ENCODE data around the gene KDM1B.
"Not testable (repeated sequence)": the region's sequence is repeated elsewhere in the genome, so short reads cannot be mapped to it uniquely, and the experiment has no call there.

The KDM1B gene

GRCh38 chr6:18186033-18186432 is 30.8 kb downstream of the KDM1B start:
- DNase-seq (ENCODE audit: low read depth in 1 of 2, low spot score in 1 of 2) = no peak

DNA sequence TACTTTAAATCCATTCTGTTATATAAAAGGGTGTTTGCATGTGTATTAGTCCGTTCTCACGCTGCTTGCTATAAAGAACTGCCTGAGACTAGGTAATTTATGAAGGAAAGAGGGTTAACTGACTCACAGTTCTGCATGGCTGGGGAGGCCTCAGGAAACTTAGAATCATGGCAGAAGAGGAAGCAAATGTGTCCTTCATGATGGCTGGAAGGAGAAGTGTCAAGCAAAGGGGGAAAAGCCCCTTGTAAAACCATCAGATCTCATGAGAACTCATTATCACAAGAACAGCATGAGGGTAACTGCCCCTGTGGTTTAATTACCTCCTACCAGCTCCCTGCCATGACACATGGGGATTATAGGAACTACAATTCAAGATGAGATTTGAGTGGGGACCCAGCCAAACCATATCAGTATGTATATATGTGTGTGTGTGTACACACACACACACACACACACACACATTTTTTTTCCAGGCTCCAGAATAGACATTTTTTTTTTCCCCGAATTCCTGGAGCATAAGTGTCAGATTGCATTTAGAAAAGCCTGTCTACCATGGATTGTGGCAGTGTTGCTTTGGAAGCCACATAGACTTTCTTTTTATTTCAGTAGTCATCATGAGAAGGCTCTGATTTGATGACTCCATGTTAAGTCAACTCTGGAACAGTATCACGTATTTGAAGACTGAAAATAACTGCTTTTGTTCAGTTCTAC is 31.5 kb downstream of the KDM1B start:
- no peak for DNase-seq (ENCODE audit: low read depth in 1 of 2, low spot score in 1 of 2)

- DNase-seq (ENCODE audit: low read depth in 1 of 2, low spot score in 1 of 2) = no peak
These were observed 32.5 kb downstream of the KDM1B start for GRCh38 chr6:18187701-18188100.

DNA sequence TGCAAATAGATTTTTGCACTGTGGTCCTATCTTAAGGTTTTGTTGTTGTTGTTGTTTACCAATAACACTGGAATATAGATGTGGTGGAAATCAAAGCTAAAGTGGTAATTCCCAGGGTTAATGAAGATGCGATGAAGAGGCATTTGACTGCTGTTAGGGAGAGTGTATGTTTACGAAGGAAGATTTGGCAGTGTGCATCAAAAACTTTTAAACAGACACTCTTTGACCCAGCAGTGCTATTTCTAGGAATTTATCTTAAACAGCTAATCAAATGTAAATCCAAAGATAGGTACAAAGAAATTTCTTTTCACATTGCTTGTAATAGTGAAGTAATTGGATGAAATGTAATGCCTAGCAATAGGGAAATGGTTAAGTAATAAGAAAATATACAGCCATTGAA is 34.0 kb downstream of the KDM1B start:
- no peak for DNase-seq (ENCODE audit: low read depth in 1 of 2, low spot score in 1 of 2)

GRCh38 chr6:18192026-18192425 is 36.8 kb downstream of the KDM1B start:
- DNase-seq (ENCODE audit: low read depth in 1 of 2, low spot score in 1 of 2) = no peak

DNA sequence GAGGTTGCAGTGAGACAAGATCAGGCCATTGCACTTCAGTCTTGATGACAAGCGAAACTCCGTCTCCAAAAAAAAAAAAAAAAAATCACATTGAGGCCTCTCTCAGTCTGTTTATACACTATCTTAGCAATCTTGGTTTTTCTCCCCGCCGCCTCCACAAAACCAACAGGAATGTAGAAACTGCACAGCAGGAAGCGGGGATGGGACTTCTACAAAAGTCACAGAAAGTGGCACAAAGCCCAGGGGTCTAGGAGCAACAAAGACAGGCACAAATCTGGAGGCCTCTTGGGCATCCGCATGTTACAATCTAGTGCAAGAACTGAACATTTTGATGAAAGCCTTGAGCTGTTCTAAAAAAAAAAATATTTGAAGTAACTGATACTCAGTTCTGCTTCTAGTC is 48.6 kb downstream of the KDM1B start:
- no peak for DNase-seq (ENCODE audit: low read depth in 1 of 2, low spot score in 1 of 2)

GRCh38 chr6:18204691-18205090 is 49.5 kb downstream of the KDM1B start:
- no peak for DNase-seq (ENCODE audit: low read depth in 1 of 2, low spot score in 1 of 2)

DNA sequence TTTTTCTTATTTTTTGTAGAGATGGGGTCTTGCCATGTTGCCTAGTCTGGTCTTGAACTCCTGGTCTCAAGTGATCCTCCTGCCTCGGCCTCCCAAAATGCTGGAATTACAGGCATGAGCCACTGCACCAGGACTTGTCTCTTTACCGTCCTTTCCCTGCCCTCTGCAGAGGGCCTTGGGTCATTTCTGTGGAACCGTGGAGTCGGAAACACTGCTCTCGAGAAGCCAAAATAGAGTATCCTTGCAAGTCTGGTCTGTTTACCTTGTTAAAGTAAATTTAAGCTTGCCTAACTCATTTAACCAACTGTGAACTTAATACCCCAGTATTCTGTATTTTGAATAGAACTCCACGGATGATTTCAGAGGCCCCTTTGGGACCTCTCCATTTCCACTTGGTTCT is 51.4 kb downstream of the KDM1B start:
- DNase-seq (ENCODE audit: low read depth in 1 of 2, low spot score in 1 of 2) = no peak

DNA sequence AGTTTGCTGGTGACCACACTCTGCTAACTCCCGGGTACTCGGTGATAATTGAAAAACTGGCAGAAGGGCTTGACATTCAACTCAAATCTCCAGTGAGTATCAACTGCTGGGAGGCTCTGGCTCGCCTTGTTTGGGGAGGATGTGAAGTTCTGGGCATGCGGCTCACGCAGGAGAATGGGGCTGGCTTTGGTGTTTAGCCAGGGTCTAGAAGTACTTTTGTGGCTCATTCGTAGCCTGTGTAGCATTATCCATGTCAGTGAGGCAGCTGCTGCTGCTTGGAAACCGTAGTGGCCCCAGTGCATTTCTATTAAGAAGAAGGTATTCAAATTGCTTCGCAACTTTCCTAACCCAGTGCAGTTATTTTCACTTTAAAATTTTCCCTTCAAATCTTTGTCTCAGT is 52.2 kb downstream of the KDM1B start:
- no peak for DNase-seq (ENCODE audit: low read depth in 1 of 2, low spot score in 1 of 2)

GRCh38 chr6:18207949-18208348 is 52.7 kb downstream of the KDM1B start:
- no peak for DNase-seq (ENCODE audit: low read depth in 1 of 2, low spot score in 1 of 2)

GRCh38 chr6:18208778-18209177 is 53.6 kb downstream of the KDM1B start:
- not testable (repeated sequence) for DNase-seq (ENCODE audit: low read depth in 1 of 2, low spot score in 1 of 2)

DNA sequence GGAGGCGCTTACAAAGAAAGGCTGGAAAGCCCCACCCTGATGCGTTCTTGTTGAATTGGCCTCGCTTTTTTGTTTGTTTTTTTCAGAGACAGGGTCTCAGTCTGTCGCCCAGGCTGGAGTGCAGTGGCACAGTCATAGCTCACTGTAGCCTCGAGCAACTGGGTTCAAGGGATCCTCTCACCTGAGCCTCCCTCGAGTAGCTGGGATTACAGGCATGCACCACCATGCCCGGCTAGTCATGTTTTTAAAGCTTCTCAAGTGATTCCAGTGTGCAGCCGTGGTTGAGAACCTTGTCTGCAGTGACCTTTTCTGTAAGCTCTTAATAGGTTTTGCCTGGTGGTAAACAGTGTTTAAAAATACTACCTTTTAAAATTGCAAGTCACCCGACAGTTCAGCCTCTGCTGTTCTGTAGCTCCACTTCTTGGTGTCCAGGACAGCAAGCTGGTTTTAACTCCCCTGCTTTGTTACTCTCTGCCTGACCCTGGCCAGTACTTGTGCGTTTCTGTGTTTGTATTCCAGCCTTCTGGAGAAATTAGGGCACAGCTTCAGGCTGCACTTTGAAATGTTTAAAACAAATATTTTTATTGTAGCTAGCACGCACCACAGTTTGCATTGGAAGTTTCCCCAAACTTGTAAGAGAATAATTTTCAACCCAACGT is 54.4 kb downstream of the KDM1B start:
- DNase-seq (ENCODE audit: low read depth in 1 of 2, low spot score in 1 of 2) = no peak

GRCh38 chr6:18210707-18211106 is 55.5 kb downstream of the KDM1B start:
- DNase-seq (ENCODE audit: low read depth in 1 of 2, low spot score in 1 of 2) = no peak

DNA sequence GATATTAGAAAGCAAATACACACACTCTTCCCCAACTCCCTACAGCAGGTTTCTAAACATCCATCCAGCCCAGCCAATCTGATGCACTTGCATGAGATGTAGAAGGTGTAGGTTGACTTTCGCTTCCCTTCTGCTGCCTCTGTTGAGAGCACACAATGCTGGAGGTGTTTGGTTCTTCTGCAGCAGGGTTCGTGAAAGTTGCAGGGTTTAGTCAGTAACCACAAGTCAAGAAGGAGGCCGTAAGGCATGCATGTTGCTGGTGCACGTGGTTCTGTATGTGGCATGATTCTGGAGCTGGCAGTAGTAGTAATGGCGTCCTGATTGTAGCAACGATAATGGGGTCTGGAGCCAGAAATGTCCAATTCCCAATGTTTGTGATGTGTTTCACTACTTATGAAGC is 56.1 kb downstream of the KDM1B start:
- DNase-seq (ENCODE audit: low read depth in 1 of 2, low spot score in 1 of 2) = no peak

- DNase-seq (ENCODE audit: low read depth in 1 of 2, low spot score in 1 of 2) = no peak
These were observed 57.0 kb downstream of the KDM1B start for GRCh38 chr6:18212231-18212630.

DNA sequence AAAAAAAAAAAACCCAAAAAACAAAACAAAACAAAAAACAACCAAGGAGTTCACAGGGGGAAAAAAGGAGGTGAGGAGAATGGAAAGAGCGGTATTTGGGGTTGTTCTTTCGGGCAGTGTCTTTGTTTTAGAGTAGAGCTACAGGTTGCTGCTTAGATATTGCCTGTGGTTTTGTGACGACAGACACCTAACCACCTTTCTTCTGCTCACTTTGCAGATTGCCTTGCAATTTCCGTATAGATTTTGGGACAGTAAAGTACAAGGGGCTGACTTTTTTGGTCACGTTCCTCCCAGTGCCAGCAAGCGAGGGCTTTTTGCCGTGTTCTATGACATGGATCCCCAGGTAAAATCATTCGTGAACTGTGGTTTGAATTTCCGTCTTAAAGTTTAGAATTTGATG is 58.2 kb downstream of the KDM1B start:
- no peak for DNase-seq (ENCODE audit: low read depth in 1 of 2, low spot score in 1 of 2)

GRCh38 chr6:18214003-18214402 is 58.8 kb downstream of the KDM1B start:
- DNase-seq (ENCODE audit: low read depth in 1 of 2, low spot score in 1 of 2) = no peak

GRCh38 chr6:18215436-18215835 is 60.2 kb downstream of the KDM1B start:
- no peak for DNase-seq (ENCODE audit: low read depth in 1 of 2, low spot score in 1 of 2)

- no peak for DNase-seq (ENCODE audit: low read depth in 1 of 2, low spot score in 1 of 2)
These were observed 61.2 kb downstream of the KDM1B start for GRCh38 chr6:18216411-18216810.

GRCh38 chr6:18218233-18218632 is 63.0 kb downstream of the KDM1B start:
- no peak for DNase-seq (ENCODE audit: low read depth in 1 of 2, low spot score in 1 of 2)

GRCh38 chr6:18219591-18219990 is 64.4 kb downstream of the KDM1B start:
- DNase-seq (ENCODE audit: low read depth in 1 of 2, low spot score in 1 of 2) = no peak

DNA sequence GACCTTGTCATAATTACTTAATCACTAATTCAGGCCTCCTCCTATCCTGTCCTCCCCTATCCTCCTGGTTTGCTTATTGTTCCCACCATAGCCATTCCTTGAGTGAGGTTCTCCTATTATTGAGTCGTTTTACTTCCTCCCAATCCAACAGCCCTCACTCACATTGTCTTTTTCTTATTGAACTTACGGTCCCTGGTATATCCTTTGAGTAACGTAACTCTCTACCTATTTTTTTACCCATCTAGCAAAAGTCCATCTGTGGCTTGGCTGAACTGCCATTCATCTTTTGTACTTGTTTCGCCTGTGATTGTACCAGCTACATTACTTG is 66.0 kb downstream of the KDM1B start:
- DNase-seq (ENCODE audit: low read depth in 1 of 2, low spot score in 1 of 2) = no peak

- DNase-seq (ENCODE audit: low read depth in 1 of 2, low spot score in 1 of 2) = not testable (repeated sequence)
These were observed 71.4 kb downstream of the KDM1B start for GRCh38 chr6:18226451-18227105.

Data from activated CD4-positive, alpha-beta T cell treated with anti-CD3 and anti-CD28 coated beads, Interleukin-2, amount 50 U/mL, for 24 hours (primary cell).